Measurements from ENCODE around the gene S100PBP. TPM values are rescaled to one million over a fixed set of nuclear protein-coding genes. Genes with fewer than 3 reads are reported as not detected.

S100PBP gene
- polyA plus RNA-seq, 2 of the 4 experiments (the other 2 are of a cell fraction), result 16.1 to 41.9 TPM

DNA sequence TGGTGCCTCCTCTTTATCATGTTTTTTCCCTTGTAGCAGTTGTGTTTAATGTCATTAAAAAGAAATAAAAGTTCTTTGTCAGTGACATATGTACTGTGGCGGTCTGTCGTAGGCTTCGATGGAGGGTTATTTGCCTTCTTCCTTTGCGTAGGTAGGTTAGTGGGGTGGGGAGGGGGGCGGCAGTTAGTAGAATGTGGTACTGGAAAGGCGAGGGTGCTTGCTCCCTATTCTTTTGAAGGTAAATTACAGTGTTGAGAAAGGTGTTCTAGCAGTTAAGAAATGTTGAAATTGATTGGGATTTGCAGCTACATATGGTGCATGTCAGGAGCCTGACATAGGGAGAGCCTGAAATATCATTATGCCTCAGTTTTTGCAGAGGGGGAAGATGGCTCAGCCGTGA lies 41.3 kb downstream of the S100PBP start:
- ATAC-seq (no peak), DNase-seq (ENCODE audit: low read depth in 1 of 2, low spot score in 1 of 2) (no peak), FAIRE-seq (no peak)
- POLR2A ChIA-PET, result no interaction called here
- no peak overlapping the region for H3K27ac ChIP-seq
- no peaks in the 10 kb centered on the region for H3K4me1 ChIP-seq
- CTCF ChIA-PET, result interaction anchor here (1.4 kb wide), 1 partner anchor 227 kb away, joined by 3 read pairs; no protein-coding TSS in a partner anchor
- TF ChIP-seq, protein P1, sequence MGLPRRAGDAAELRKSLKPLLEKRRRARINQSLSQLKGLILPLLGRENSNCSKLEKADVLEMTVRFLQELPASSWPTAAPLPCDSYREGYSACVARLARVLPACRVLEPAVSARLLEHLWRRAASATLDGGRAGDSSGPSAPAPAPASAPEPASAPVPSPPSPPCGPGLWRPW (IDR thresholded peaks at IDR 0.05), result no peak
- TF ChIP-seq RCOR1 (IDR thresholded peaks at IDR 0.05; ENCODE audit: low read depth, low read length), result no peak
- TF ChIP-seq HOXB5 (CRISPR knock-in tag; IDR thresholded peaks at IDR 0.05), result no peak
- TF ChIP-seq ATOH8 (CRISPR knock-in tag; IDR thresholded peaks at IDR 0.05; ENCODE audit: low read depth), result no peak
- TF ChIP-seq JUNB (IDR thresholded peaks at IDR 0.05), result no peak
- no peak for TF ChIP-seq ZC3H11A (IDR thresholded peaks at IDR 0.05)
- TF ChIP-seq ZFP36 (IDR thresholded peaks at IDR 0.05; ENCODE audit: borderline replicate concordance, partially characterized antibody), result no peak
- no peak for TF ChIP-seq HOXA7 (CRISPR knock-in tag; IDR thresholded peaks at IDR 0.05)
- no peak for TF ChIP-seq ZSCAN20 (CRISPR knock-in tag; IDR thresholded peaks at IDR 0.05)
- no peak for TF ChIP-seq NFE2L2 (conservative IDR thresholded peaks at IDR 0.05; ENCODE audit: low read length)
- no peak for TF ChIP-seq POLR2A (IDR thresholded peaks at IDR 0.05; ENCODE audit: low read length)
- TF ChIP-seq BHLHE40 (IDR thresholded peaks at IDR 0.05; ENCODE audit: low read depth, low read length), result no peak
- no peak for TF ChIP-seq KDM5A (IDR thresholded peaks at IDR 0.05)
- H3K9me3 ChIP-seq, result no peaks in the 10 kb centered on the region
- no peak overlapping the region for H3K4me3 ChIP-seq
- 96% methylated on average over 7 of the region's 7 CpGs for WGBS (ENCODE audit: missing lambda C conversion rate)
- no peak overlapping the region for H3K4me2 ChIP-seq

GRCh38 chr1:32859915-32860314 lies 42.5 kb downstream of the S100PBP start:
- TF ChIP-seq PBX3 (IDR thresholded peaks at IDR 0.05) (no peak), KDM1A (IDR thresholded peaks at IDR 0.05; ENCODE audit: low read depth) (no peak), ATOH8 (CRISPR knock-in tag; IDR thresholded peaks at IDR 0.05; ENCODE audit: low read depth) (no peak), ZC3H11A (IDR thresholded peaks at IDR 0.05) (no peak), TFCP2L1 (CRISPR knock-in tag; IDR thresholded peaks at IDR 0.05) (no peak), MAFK (IDR thresholded peaks at IDR 0.05; ENCODE audit: partially characterized antibody) (no peak), EHMT2 (IDR thresholded peaks at IDR 0.05; ENCODE audit: low read depth) (no peak), NR3C1 (IDR thresholded peaks at IDR 0.05) (no peak)
- Histone ChIP-seq H3K9me3 (no peaks in the 10 kb centered on the region), H3K4me3 (no peak overlapping the region), H3K27ac (no peak overlapping the region), H3K4me1 (no peaks in the 10 kb centered on the region), H3K4me2 (no peak overlapping the region)
- ChIA-PET CTCF (interaction anchor here (0.5 to 1.4 kb wide), 5 partner anchors 13 to 226 kb away, joined by 3 to 4 read pairs (median 3); no protein-coding TSS in a partner anchor), POLR2A (no interaction called here)
- FAIRE-seq (no peak), ATAC-seq (no peak), DNase-seq (ENCODE audit: low read depth in 1 of 2, low spot score in 1 of 2) (no peak)
- WGBS (ENCODE audit: missing lambda C conversion rate), result 81% methylated on average over 2 of the region's 2 CpGs

GRCh38 chr1:32860566-32860965 lies 43.1 kb downstream of the S100PBP start:
- CTCF ChIA-PET, result interaction anchor here (1.2 kb wide), 3 partner anchors 12 to 32 kb away, joined by 3 to 4 read pairs (median 3); no protein-coding TSS in a partner anchor
- TF ChIP-seq CBX2 (IDR thresholded peaks at IDR 0.05; ENCODE audit: borderline replicate concordance, low read depth) (no peak), ZSCAN20 (CRISPR knock-in tag; IDR thresholded peaks at IDR 0.05) (no peak), NFE2L2 (conservative IDR thresholded peaks at IDR 0.05; ENCODE audit: low read length) (no peak), GATA3 (IDR thresholded peaks at IDR 0.05; ENCODE audit: borderline replicate concordance) (no peak), MAFK (IDR thresholded peaks at IDR 0.05; ENCODE audit: partially characterized antibody) (no peak), EHF (CRISPR knock-in tag; IDR thresholded peaks at IDR 0.05) (no peak), MYC (IDR thresholded peaks at IDR 0.05; ENCODE audit: borderline replicate concordance, low read length) (no peak), RFX5 (IDR thresholded peaks at IDR 0.05) (no peak), REST (IDR thresholded peaks at IDR 0.05) (no peak), USF2 (IDR thresholded peaks at IDR 0.05) (no peak), CEBPB (IDR thresholded peaks at IDR 0.05) (no peak), ZFP36 (IDR thresholded peaks at IDR 0.05; ENCODE audit: borderline replicate concordance, partially characterized antibody) (no peak), JUN (IDR thresholded peaks at IDR 0.05) (no peak), FOSL2 (IDR thresholded peaks at IDR 0.05) (no peak), FOSL2 (CRISPR knock-in tag; IDR thresholded peaks at IDR 0.05) (no peak)

More at GRCh38 chr1:32860566-32860965, 43.1 kb downstream of the S100PBP start:
- POLR2A ChIA-PET, result no interaction called here
- ATAC-seq, result no peak
- FAIRE-seq, result no peak
- H3K4me3 ChIP-seq, result no peak overlapping the region
- H3K4me1 ChIP-seq, result no peaks in the 10 kb centered on the region
- no peaks in the 10 kb centered on the region for H3K9me3 ChIP-seq
- no peak overlapping the region for H3K4me2 ChIP-seq
- DNase-seq (ENCODE audit: low read depth in 1 of 2, low spot score in 1 of 2), result no peak
- H3K27ac ChIP-seq, result no peak overlapping the region

Data from A549 (cell line).